PC-3 (cell line): ENCODE data around the gene PAWR. TPM values are rescaled to one million over a fixed set of nuclear protein-coding genes. Genes with fewer than 3 reads are reported as not detected.

Experiments used
- ATAC-seq: fragments of 200-7000 bp; cut with Tn5 transposase; 2 replicates; pipeline ENCODE4 v1.9.1; 2020; ENCODE audit warnings: mild to moderate bottlenecking, moderate library complexity
- BruUV-seq: library from RNA; stranded (reverse); fragments of 400-500 nt; replicated peaks from 2 replicates; lab custom pipeline; 2021; lab: Mats Ljungman, UMichigan
- CTCF ChIA-PET: fragments of 300-600 bp; sonication (Branson Sonifier 250); formaldehyde crosslinking; loops from one replicate; lab custom pipeline; 2022; ENCODE audit warnings: antibody characterized with exemption; lab: Charles Lee
- POLR2A ChIA-PET: fragments of 300-600 bp; sonication (Branson Sonifier 250); formaldehyde crosslinking; loops from one replicate; lab custom pipeline; 2022; ENCODE audit warnings: antibody characterized with exemption; ENCODE audit not compliant: unreplicated experiment; lab: Charles Lee
- DNase-seq: peaks from one replicate; pipeline ENCODE4 v3.0.0-alpha.2; 2015
- H2AFZ ChIP-seq: fragments of 300-600 bp; sonication (generic); 2 replicates; pipeline ENCODE4 v1.6.0; 2016; ENCODE audit warnings: antibody characterized with exemption, low read length
- H3F3A ChIP-seq: fragments of 300-600 bp; sonication (generic); one replicate; pipeline ENCODE4 v1.6.0; 2017; ENCODE audit warnings: antibody characterized with exemption, low read length, control low read depth, mild to moderate bottlenecking; ENCODE audit not compliant: unreplicated experiment
- H3K27ac ChIP-seq: fragments of 300-600 bp; sonication (generic); 2 replicates; pipeline ENCODE4 v1.5.1; 2016; ENCODE audit warnings: mild to moderate bottlenecking, low read length
- H3K27me3 ChIP-seq: fragments of 300-600 bp; sonication (generic); 2 replicates; pipeline ENCODE4 v1.6.1; 2016; ENCODE audit warnings: low read length, mixed read lengths
- H3K36me3 ChIP-seq: fragments of 300-600 bp; sonication (generic); 2 replicates; pipeline ENCODE4 v1.6.1; 2016; ENCODE audit warnings: low read depth, mixed run types, low read length, mixed read lengths
- H3K4me1 ChIP-seq: fragments of 300-600 bp; sonication (generic); 2 replicates; pipeline ENCODE4 v1.5.1; 2016; ENCODE audit warnings: low read length; ENCODE audit not compliant: insufficient read depth
- H3K4me2 ChIP-seq: fragments of 300-600 bp; sonication (generic); 2 replicates; pipeline ENCODE4 v1.6.0; 2016; ENCODE audit warnings: low read length
- H3K4me3 ChIP-seq: fragments of 300-600 bp; sonication (generic); 2 replicates; pipeline ENCODE4 v1.5.1; 2016; ENCODE audit warnings: mild to moderate bottlenecking, low read length, mixed read lengths
- H3K79me2 ChIP-seq: fragments of 300-600 bp; sonication (generic); 2 replicates; pipeline ENCODE4 v1.6.1; 2017; ENCODE audit warnings: low read length, mixed read lengths
- H3K9ac ChIP-seq: fragments of 300-600 bp; sonication (generic); 2 replicates; pipeline ENCODE4 v1.6.0; 2016; ENCODE audit warnings: mild to moderate bottlenecking, low read length
- H3K9me2 ChIP-seq: fragments of 300-600 bp; sonication (generic); replicated peaks from 2 replicates; pipeline ENCODE4 v1.6.1; 2016; ENCODE audit warnings: mixed run types, low read length, mixed read lengths
- H3K9me3 ChIP-seq: fragments of 300-600 bp; sonication (generic); 2 replicates; pipeline ENCODE4 v1.6.1; 2016; ENCODE audit warnings: low read length, mixed read lengths
- H4K20me1 ChIP-seq: fragments of 300-600 bp; sonication (generic); 2 replicates; pipeline ENCODE4 v1.6.1; 2016; ENCODE audit warnings: low read length, mixed read lengths
- CTCF ChIP-seq: fragments of 300-600 bp; sonication (generic); conservative IDR thresholded peaks from 2 replicates; pipeline ENCODE4 v1.5.1; 2017; ENCODE audit warnings: antibody characterized with exemption, low read depth, mild to moderate bottlenecking, low read length
- EZH2 ChIP-seq: fragments of 300-600 bp; sonication (generic); IDR thresholded peaks from one replicate; pipeline ENCODE4 v1.6.1; 2017; ENCODE audit warnings: antibody characterized with exemption, mild to moderate bottlenecking, low read length; ENCODE audit not compliant: unreplicated experiment
- EZH2phosphoT487 ChIP-seq: fragments of 300-600 bp; sonication (generic); IDR thresholded peaks from 2 replicates; pipeline ENCODE4 v1.6.1; 2018; ENCODE audit warnings: mild to moderate bottlenecking, antibody characterized with exemption, low read length, borderline replicate concordance
- intact Hi-C: fragments of 100-400 bp; cut with micrococcal nuclease; formaldehyde crosslinking; loops from 2 replicates; pipeline ENCODE4 v1.9.0; 2023
- total RNA-seq: library from RNA; depleted of rRNA; stranded (reverse); fragments of >200 nt; gene quantifications from 2 replicates; pipeline ENCODE4 v1.2.3, GENCODE V29; 2014

PAWR gene
- total RNA-seq, 1 experiment from 2014 or later, result 141 TPM

GRCh38 chr12:79696416-79696815, 5.7 kb upstream of the PAWR start:
- H3K79me2 ChIP-seq, result no peaks in the 10 kb centered on the region
- no peaks in the 10 kb centered on the region for H3K9me3 ChIP-seq
- DNase-seq (no peak), ATAC-seq (no peak)
- no peak overlapping the region for H2AFZ ChIP-seq
- H3K27ac ChIP-seq, result no peak overlapping the region
- H3K36me3 ChIP-seq, result no peaks in the 10 kb centered on the region
- no peak overlapping the region for H3K4me2 ChIP-seq
- peaks cover 33% of the 10 kb centered on the region for H3K4me1 ChIP-seq
- ChIA-PET CTCF (no interaction called here), POLR2A (no interaction called here)
- no peaks in the 10 kb centered on the region for H3F3A ChIP-seq
- intact Hi-C loops, result no loop called here
- TF ChIP-seq CTCF, result no peak
- TF ChIP-seq EZH2phosphoT487, result no peak
- no peak for TF ChIP-seq EZH2
- H3K27me3 ChIP-seq, result no peaks in the 10 kb centered on the region
- no peak overlapping the region for H3K4me3 ChIP-seq
- H3K9ac ChIP-seq, result no peak overlapping the region
- H4K20me1 ChIP-seq, result no peaks in the 10 kb centered on the region
- no peaks in the 10 kb centered on the region for H3K9me2 ChIP-seq
- no TSS peak for BruUV-seq

GRCh38 chr12:79692860-79693577, 2.3 kb upstream of the PAWR start:
- Histone ChIP-seq H3F3A (no peaks in the 10 kb centered on the region), H3K9me3 (no peaks in the 10 kb centered on the region), H3K4me2 (peak overlapping the region; percentile 93), H3K79me2 (peaks cover 23% of the 10 kb centered on the region), H3K27ac (peak overlapping the region; percentile 82), H2AFZ (peak overlapping the region; percentile 56), H3K27me3 (no peaks in the 10 kb centered on the region), H3K4me1 (peaks cover 24% of the 10 kb centered on the region), H3K36me3 (no peaks in the 10 kb centered on the region), H3K9me2 (no peaks in the 10 kb centered on the region), H4K20me1 (peaks cover 2% of the 10 kb centered on the region; the same call in 1 of the 2 replicates), H3K4me3 (peak overlapping the region; percentile 68), H3K9ac (peak overlapping the region; percentile 67; the same call in 1 of the 2 replicates)
- BruUV-seq, result no TSS peak
- ATAC-seq, result no peak
- ChIA-PET CTCF (interaction anchor here (0.7 kb wide), 1 partner anchor 273 kb away, joined by 4 read pairs; no protein-coding TSS in a partner anchor), POLR2A (interaction anchor here (0.6 to 0.7 kb wide), 2 partner anchors 127 to 130 kb away, joined by 5 to 6 read pairs; no protein-coding TSS in a partner anchor)
- DNase-seq, result peak; percentile 71
- TF ChIP-seq EZH2 (no peak), EZH2phosphoT487 (no peak), CTCF (no peak)
- intact Hi-C loops, result loop anchor here (1.0 to 5.0 kb wide), 2 partner anchors 45 to 494 kb away; no protein-coding TSS in a partner anchor
